Hepatocyte (in vitro differentiated cells): Measurements from ENCODE around the gene USO1.

Source experiments
- CTCF ChIP-seq: fragments of 200-600 bp; sonication (generic); IDR thresholded peaks from 2 replicates; pipeline ENCODE4 v1.5.1; 2016; ENCODE audit warnings: antibody characterized with exemption, mild to moderate bottlenecking; ENCODE audit not compliant: poor library complexity
- EZH2 ChIP-seq: fragments of 200-600 bp; sonication (generic); IDR thresholded peaks from 2 replicates; pipeline ENCODE4 v1.6.1; 2016; ENCODE audit warnings: antibody characterized with exemption, mild to moderate bottlenecking, borderline replicate concordance

- TF ChIP-seq CTCF (no peak), EZH2 (no peak)
These were observed 136.2 kb downstream of the USO1 start for GRCh38 chr4:75860606-75861005.
